Measurements from ENCODE around the gene PTPN20.

The PTPN20 gene

DNA sequence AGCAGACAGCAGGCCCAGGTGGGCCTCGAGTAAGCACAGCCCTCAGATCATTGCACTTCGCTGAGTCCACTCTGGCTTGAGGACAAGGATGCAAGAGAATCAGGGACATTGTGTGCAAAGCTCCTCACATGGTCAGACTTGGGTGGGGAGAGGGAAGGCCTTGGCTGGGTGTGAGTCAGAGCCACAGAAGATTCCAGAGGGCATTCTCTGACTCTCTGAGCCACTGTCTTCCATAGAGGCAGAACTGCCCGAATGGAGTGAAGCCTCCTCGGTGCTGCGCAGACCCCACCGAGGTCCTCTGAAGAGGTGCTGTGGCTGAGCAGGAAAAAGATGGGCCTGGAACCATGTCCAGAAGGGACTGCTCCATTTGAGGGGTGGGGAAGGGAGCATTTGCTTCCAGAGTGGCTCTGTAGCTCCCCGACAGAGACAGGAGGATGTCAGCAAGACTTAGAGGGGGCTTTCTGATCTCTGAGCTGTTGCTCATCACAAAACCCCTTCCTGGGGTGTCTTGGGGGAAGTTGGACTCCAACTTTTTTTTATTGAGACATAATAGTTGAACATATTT is 120.8 kb downstream of the PTPN20 start:
- no peak for FAIRE-seq
- DNase-seq (ENCODE audit: low spot score) = no peak

DNA sequence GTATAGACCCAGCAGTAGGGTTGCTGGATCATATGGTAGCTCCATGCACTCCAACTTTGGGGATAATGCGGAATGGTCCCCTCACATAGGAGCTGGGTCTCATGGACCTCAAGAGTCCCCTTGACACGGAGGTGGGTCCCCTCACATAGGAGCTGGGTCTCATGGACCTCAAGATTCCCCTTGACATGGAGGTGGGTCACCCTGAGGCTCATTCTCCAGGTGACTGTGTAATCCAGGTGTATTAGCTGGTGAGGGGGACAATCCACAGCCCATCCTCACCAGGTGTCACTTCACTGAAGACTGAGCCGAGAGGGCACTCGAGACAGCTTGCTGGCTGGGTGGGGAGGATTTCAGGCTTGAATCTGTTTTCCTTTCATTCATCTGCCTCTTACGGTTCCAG is 121.9 kb downstream of the PTPN20 start:
- DNase-seq (ENCODE audit: low spot score) (no peak), FAIRE-seq (no peak)

DNA sequence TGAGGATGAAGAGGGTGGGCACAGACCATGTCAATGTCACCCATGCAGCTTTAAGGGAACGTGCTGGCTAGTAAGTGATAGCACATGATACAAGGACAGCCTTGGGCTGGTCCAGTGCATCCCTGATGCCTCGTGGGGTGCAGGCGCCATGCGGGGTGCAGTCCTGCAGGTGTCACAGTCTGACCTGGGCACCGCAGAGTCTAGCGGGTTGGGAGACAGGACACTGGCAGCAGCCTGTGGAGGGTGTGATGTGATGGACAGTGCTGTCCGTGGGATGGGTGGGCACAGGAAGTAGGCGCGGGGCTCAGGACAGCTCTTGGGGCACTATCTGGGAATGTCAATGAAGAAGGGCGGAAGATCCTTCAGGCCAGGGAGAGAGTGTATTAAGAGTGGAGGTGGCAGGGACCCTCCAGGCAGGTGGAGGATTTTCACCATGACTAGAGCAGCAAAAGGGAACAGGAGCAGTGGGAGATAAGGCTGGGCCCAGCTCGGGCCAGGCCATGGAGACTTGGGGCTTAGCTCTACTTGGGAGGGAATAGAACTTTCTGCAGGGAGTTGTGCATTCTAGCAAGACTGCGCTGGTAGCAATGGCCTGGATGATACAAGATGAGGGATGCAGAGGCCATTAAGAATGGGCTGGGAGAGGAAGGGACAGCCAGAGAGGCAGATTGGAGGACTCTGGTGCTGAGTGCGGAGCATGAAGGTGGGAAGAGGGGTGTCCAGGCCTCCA is 122.5 kb downstream of the PTPN20 start:
- FAIRE-seq = no peak
- no peak for DNase-seq (ENCODE audit: low spot score)

DNA sequence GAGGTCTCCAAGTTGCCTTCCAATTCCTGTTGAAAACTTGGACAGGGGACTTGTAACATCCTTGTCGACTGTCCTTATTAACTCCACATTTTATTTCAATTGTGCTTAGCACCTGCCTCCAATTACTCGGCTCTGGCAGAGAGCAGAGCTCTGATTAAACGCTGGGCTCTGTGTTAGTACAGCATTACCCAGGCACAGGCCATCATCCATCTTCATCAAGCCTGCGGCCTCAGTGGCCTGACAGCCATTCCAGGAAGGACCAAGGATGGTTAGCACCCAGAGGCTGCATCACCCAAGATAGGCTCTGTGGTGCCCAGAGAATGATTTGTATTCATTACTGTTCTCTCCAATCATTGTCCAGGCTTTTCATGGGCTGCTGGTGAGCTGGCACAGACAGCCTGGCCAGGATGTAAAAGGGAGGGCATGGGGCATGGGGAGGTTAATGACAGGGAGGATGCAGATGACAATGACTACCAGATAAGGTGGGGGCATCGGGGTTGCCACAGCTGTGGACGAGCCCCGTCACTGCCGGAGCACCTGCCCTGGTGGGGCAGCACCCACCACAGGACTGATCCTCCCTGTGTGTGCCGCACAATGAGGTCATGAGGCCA is 123.3 kb downstream of the PTPN20 start:
- DNase-seq (ENCODE audit: low spot score) = no peak
- no peak for FAIRE-seq

DNA sequence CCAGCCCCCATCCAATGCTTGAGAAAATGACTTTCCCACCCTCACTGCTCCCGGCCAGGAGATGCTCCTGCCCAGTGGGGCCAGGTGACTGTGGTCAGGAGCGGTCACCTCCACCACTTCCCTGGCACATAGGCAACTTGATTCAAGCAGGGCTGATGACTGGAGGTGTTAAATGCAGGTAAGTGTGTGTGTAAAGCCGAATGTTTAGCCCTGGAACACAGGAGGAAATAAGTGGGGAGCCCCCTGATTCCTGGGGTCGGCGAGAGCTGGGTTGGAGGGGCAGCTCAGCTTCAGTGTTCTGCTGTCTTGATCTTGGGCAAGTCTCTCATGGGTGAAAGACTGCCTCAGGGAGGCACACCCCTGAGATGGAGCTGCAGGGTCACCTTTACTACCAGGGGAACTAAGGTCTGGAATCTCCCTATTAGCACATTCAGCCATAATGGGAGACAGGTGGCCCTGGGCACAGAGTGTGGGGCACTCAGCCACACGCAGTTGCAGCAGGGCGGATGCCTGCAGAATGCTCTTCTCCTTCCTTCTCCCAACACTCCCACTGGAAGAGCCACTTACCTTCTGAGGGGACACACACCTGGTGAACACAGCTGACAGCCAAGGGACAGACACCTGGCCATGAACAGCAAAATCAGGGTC is 124.1 kb downstream of the PTPN20 start:
- FAIRE-seq = no peak
- DNase-seq (ENCODE audit: low spot score) = no peak

DNA sequence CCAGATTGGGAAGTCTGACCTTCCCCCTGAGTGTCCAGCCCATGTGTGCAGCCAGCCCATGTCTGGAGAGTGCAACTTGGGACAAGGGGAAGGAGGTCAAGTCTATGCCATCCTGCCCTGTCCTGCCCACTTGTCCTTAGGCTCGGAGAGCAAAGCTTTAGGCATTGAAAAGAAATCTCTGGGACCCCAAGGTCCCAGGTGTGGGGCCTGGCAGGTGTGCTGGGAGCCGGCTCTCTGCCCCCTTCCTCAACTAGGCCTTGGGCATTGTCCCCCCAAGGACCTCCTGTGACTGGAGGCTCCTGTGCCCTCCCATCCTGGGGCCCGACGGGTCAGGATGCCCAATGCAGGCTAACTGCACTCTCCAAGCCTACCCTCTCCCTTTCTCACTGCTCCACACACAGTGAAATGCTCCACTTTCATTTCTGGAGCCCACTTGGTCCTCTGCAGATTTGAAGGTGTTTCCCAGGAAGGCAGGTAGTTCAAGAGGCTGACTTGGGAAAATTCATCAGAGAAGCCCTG is 124.7 kb downstream of the PTPN20 start:
- no peak for FAIRE-seq

DNA sequence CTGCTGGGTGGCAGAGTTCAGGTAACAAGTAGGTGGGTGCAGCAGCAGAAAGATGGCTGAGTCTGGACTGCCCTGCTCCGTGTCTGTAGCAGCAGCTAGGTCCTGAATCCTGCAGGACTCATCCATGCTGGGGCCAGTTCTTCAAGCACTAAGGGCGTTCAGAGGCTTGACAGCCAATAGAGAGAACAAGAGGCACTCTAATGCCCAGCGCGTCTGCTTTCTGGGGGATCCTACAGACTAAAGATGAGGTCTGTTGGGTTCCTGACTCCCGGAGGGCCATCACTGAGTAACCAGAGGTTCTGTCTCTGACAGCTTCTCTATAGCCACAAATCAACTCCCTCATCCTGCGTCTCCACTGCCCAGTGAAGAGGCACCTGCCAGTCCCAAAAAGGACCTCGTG is 125.5 kb downstream of the PTPN20 start:
- DNase-seq (ENCODE audit: low spot score) = no peak
- no peak for FAIRE-seq

More for the DNA sequence above, 124.7 kb downstream of the PTPN20 start:
- DNase-seq (ENCODE audit: low spot score) = no peak

DNA sequence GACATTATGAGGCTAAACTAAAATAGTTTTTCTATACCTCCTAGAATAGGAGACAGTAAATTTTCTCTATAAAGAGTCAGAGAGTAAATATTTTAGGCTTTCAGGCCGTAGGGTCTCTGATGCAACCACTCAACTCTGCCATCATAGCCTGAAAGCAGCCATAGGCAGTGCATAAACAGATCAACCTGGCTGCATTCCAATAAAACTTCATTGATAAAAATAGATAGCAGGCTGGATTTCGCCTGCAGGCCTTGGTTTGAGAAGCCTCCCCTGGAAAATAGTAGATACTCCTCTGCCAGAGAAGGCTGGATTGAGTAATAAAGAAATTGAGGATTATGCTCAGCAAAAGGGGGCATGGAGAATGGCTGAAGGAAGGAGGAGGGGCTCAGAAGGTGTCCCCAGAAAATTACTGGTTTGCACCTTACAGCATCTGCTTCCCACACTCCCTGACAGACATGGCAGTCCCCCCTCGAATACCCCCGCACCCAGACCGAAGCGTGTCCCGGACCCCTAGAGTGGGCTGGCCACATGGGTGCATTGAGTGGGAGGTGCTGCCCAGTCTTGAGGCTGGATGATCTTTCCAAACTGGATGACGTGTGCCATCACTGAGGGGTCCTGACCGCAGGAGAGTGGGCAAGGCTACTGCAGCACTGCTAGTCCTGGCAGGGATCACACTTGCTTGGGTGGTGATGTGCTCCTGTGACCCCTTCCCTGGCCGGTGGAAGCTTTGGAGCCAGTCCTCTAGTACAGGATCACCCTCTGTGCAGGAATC is 126.6 kb downstream of the PTPN20 start:
- DNase-seq (ENCODE audit: low spot score) (no peak), FAIRE-seq (no peak)

DNA sequence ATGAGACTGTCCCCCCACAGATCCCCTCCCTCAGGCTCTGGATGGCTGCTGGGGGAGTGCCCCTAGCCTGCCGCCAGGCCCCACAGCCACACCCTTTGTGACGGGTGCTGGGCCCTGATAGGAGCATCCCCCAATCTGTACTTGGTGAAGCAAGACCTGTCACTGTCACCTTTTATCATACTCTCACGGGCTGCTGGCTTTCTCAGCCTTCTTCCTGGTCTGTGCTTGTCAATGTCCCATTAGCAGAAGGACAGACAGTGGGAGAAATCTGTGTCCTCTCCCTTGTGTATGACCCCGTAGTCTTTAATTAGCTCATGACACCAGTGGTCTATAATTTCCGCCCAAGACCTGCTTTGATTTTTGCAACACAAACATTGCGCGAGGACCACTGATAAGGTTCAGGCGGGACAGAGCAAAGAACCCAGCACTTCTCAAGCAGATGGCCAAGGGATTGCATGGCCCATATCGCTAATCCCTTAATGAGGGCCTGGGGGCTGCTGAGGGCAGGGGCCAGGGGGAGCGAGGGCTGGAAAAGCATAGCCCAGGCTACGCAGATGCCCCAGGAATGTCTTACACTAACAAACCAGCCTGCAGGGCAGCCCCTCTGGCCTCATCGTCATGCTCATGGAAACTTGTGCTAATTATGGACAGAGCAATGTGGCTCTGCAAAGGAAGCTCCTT is 127.8 kb downstream of the PTPN20 start:
- DNase-seq (ENCODE audit: low spot score) (no peak), FAIRE-seq (no peak)

DNA sequence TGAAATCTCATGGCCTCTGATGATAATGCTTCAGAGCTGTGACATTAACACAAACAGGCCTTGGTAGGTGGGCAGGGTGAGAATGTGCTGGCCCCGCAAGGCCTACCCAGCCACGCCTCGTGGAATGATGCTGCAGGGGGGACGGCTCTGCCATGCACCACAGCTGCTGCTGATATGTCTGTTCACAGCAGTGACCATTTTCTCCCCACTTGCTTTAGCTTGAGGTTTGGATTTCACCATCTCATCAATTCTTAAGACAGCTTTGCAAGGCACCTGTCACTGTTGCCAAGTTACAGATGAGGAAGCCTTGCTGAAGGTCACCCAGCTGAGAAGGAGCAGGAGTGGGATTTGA is 128.3 kb downstream of the PTPN20 start:
- DNase-seq (ENCODE audit: low spot score) = no peak
- no peak for FAIRE-seq

DNA sequence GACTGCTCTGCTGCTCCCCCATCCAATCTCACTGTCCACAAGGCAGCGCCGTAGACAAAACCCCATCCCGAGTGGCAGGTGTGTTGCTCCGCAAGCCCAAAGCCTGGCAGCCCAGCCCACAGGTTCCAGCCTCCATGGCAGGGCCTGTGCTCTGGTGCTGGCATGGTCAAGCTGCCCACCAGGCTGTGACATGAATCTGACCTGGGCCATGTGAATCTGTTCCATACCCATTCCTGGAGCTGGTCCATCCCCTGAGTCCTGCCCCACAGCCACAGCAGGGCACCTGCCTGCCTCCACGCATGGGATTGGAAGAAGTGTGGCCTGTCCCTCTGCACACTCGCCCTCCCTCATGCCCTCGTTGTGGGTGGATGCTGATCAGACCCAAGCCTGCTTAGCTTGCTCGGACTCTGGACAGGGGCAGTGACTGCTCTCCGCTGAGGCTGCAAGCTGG is 128.8 kb downstream of the PTPN20 start:
- DNase-seq (ENCODE audit: low spot score) (no peak), FAIRE-seq (no peak)

DNA sequence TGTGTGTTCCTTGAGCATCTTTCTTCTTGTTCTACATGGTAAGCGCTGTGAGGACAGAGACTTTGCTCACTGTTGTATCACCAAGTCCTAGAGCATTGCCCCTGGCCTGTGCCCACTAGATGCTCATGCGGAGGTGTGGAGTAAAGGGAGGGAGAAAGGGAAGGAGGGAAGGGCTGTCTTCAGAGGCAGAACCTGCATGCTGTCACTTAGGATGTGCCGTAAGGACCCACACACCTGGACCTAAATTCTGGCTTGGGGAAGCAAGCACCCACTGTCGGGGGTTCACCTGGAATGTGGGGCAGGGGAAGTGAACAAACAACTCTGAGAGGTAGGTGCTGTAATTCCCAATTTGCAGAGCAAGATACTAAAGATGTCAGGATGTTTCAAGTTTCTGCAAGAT is 129.5 kb downstream of the PTPN20 start:
- FAIRE-seq (no peak), DNase-seq (ENCODE audit: low spot score) (no peak)

DNA sequence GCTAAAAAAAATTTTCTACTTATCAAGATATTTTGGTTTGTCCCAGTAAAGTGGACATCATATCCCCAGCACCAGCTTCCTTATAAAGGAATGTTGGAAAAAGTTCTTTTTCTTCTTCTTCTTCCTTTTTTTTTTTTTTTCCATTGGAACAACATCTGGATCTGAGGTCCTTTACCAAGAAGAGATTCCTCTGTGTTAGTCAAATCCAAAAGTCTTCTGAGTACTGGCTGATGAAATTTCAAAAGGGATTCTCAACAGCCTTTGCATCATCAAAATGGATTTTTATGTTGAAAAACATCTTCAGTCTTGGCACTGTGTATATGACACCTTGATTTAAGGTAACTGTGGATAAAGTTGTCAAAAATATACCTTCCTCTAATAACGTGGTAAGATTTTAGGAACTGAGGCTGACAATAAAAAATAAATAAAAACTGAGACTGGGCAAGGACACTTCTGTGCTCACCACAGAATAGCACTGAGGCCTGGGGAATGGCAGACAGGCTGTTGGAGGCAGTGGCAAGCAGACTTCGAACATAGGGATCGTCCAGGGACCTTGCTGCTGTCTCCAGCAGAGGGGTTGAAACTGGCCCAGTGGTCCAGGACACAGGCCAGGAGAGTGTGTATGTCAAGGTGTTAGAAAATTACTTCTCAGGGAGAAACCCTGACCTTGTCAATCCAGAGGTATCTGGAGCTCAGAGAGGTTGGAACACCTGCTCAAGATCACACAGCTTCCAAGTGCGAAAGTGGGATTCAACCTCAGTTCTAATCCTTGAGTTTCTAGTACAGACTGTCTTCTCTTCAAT is 130.4 kb downstream of the PTPN20 start:
- FAIRE-seq (no peak), DNase-seq (ENCODE audit: low spot score) (no peak)

DNA sequence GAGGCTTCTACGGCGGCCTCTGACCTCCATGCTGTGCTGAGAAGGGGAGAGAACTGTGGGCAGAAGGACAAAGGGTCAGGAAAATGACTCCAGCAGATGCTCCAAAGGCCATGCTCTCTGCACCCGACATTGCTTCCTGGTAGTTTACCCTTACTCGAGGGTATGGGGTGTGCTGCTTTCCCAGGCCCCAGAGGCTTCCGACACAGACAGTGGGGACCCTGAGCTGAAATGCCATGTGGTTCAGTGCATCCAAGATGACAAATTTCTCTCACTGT is 130.9 kb downstream of the PTPN20 start:
- FAIRE-seq (no peak), DNase-seq (ENCODE audit: low spot score) (no peak)

DNA sequence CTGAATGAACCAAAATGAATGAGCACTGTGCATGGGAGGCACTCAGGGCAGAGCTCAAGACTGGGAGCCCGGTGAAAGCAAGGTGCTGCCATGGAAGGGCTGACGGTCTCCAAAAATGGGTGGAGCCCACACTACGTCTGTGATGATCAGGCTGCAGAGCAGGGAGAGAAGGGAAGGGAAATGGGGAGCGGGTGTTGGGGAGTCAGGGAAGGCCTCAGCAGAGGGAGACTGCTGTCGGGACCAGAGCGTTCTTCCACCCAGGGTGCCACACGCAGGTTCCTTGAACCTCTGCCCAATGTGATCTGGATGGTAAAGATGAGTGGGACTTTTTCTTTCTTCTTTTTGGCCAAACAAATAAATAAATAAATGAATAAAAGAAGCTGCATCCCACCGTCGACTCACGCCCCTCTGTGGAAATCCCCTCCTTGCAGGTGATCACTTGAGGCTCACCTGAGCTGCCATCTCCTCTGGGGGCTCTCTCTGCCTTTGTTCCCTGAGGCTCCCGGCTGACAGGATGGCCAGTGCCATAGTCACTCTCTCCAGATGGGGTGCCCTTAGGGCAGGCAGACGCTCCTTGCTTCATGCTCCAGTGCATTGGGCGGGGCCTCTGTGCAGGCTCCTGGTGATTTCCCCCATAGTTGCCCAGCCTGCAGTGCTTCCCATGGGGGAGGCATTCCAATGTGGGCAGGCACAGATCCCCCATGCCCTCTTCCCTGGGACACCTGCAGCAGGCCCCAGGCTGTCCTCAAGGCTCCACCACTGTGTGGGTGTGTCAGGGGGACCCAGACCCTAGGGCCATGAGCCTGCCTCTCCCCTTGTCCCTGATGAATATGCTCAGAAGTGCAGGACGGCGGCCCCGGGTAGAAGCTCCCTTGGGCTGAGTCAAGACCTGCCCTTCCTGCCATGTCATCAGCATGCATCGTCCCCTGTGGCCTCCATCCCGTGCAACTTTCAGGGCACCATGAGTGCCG is 131.8 kb downstream of the PTPN20 start:
- no peak for FAIRE-seq
- no peak for DNase-seq (ENCODE audit: low spot score)

DNA sequence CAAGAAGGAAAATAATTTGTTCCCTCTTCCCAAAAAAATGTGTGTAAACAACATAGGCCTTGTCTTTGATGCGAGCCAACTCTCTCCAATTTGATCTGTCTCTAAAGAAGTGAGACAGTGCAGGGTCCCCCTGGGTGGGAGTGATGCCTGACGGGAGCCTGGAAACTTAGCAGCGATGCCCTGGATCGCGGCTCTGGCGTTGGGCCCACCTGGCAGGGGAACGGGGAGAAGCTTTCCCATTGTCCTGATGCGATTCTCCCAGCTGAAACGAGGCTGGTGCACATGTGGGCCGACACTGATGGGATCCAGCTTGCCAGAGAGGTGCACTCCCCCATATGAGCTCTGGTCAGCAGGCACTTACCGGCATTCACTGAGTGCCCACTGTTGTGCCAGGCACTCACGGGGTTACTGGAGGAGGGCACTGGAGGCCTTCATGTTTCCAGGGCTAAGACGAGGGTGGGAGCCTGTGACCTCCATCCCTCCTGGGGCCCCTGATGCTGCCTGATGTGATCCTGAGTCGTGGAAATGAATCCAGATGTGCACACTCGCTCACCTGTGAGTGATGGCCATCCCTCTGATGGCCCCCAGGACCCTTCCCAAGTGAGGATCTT is 132.8 kb downstream of the PTPN20 start:
- DNase-seq (ENCODE audit: low spot score) (no peak), FAIRE-seq (no peak)

DNA sequence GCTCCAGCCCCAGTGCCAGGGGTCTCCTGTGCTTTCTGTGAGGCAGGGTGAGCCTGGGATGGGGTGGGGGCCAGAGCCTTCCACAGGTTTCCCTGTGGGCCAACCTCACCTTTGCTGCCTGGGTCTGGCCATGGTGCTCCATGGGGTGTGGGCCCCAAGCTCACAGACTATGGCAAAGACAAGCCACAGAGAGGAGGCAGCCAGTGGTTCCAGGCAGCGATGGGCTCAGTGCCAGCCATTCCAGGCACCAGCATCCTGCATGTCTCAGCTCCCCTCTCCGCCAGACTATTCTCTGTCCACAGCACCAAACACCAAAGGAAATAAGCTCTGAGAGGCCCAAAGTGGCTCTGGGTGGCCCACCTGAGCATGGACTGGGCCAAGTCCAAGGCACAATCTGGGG is 133.5 kb downstream of the PTPN20 start:
- FAIRE-seq = no peak
- no peak for DNase-seq (ENCODE audit: low spot score)

DNA sequence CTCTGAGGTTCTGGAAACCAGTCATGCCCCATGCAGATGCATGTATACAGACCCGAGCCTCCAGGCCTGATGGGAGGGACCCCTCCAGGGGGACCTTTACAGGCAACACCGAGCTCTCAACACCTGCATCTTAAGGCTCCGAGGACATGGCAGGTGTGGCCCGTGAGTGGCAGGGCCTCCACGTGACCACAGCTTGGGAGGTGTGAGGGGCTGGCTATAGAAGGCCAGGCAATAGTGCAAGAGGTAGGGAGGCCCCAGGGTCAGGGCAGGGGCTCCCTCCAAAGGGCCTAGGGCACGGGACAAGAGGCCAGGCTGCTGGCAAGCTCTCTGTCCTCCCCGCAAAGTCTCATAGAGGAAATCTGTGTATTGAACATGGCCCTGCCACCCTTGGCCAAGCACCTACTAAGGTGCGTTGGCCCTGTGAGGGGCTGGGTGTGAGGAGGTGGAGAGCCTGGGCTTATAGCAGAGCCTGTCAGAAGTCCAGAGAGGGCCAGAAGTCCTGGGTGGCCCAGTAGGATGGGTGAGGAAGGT is 134.2 kb downstream of the PTPN20 start:
- FAIRE-seq (no peak), DNase-seq (ENCODE audit: low spot score) (no peak)

Measured in RCC 7860 (cell line).